ENCODE measurements around the gene ROBO3.

Gene ROBO3

GRCh38 chr11:124920356-124920755 lies 55.1 kb downstream of the ROBO3 start:
- TF ChIP-seq CTCF (IDR thresholded peaks at IDR 0.05; ENCODE audit: borderline replicate concordance, extremely low read depth, low read length, poor library complexity, severe bottlenecking) (no peak), EZH2 (IDR thresholded peaks at IDR 0.05; ENCODE audit: borderline replicate concordance, low read depth, low read length, severe bottlenecking) (no peak)
- H3K9ac ChIP-seq (ENCODE audit: low read depth, low read length) = no peak overlapping the region
- H3K4me1 ChIP-seq (ENCODE audit: insufficient read depth, low read length) = no peaks in the 10 kb centered on the region
- DNase-seq = no peak
- no peak for ATAC-seq (ENCODE audit: insufficient read depth, low read depth)
- H3K27me3 ChIP-seq (ENCODE audit: insufficient read depth, low read length, poor library complexity) = no peaks in the 10 kb centered on the region
- no peaks in the 10 kb centered on the region for H3K9me3 ChIP-seq (ENCODE audit: insufficient read depth, low read length, severe bottlenecking)
- H3K79me2 ChIP-seq (ENCODE audit: insufficient read depth, low read length) = no peaks in the 10 kb centered on the region
- no peak overlapping the region for H3K4me2 ChIP-seq (ENCODE audit: insufficient read depth, low read length)
- no peak overlapping the region for H3K4me3 ChIP-seq (ENCODE audit: low read depth in 1 of 2, low read length in 2 of 2)
- H3K27ac ChIP-seq (ENCODE audit: low read length) = no peak overlapping the region
- H3K36me3 ChIP-seq (ENCODE audit: insufficient read depth, low read length) = no peaks in the 10 kb centered on the region
- H2AFZ ChIP-seq (ENCODE audit: low read depth, low read length) = no peak overlapping the region
- no peaks in the 10 kb centered on the region for H4K20me1 ChIP-seq (ENCODE audit: insufficient read depth, low read length)

- no peak overlapping the region for H3K9ac ChIP-seq (ENCODE audit: low read depth, low read length)
- TF ChIP-seq EZH2 (IDR thresholded peaks at IDR 0.05; ENCODE audit: borderline replicate concordance, low read depth, low read length, severe bottlenecking) (no peak), CTCF (IDR thresholded peaks at IDR 0.05; ENCODE audit: borderline replicate concordance, extremely low read depth, low read length, poor library complexity, severe bottlenecking) (no peak)
- H2AFZ ChIP-seq (ENCODE audit: low read depth, low read length) = no peak overlapping the region
These were observed 55.8 kb downstream of the ROBO3 start for GRCh38 chr11:124920870-124921609.

GRCh38 chr11:124922831-124923230 lies 57.6 kb downstream of the ROBO3 start:
- no peak for DNase-seq
- Histone ChIP-seq H3K4me1 (ENCODE audit: insufficient read depth, low read length) (no peaks in the 10 kb centered on the region), H3K79me2 (ENCODE audit: insufficient read depth, low read length) (no peaks in the 10 kb centered on the region), H3K9ac (ENCODE audit: low read depth, low read length) (no peak overlapping the region), H3K9me3 (ENCODE audit: insufficient read depth, low read length, severe bottlenecking) (no peaks in the 10 kb centered on the region), H3K27me3 (ENCODE audit: insufficient read depth, low read length, poor library complexity) (no peaks in the 10 kb centered on the region), H3K27ac (ENCODE audit: low read length) (no peak overlapping the region), H3K4me3 (ENCODE audit: low read depth in 1 of 2, low read length in 2 of 2) (no peak overlapping the region), H4K20me1 (ENCODE audit: insufficient read depth, low read length) (no peaks in the 10 kb centered on the region), H2AFZ (ENCODE audit: low read depth, low read length) (no peak overlapping the region), H3K36me3 (ENCODE audit: insufficient read depth, low read length) (no peaks in the 10 kb centered on the region), H3K4me2 (ENCODE audit: insufficient read depth, low read length) (no peak overlapping the region)
- ATAC-seq (ENCODE audit: insufficient read depth, low read depth) = no peak
- no peak for TF ChIP-seq CTCF (IDR thresholded peaks at IDR 0.05; ENCODE audit: borderline replicate concordance, extremely low read depth, low read length, poor library complexity, severe bottlenecking)
- TF ChIP-seq EZH2 (IDR thresholded peaks at IDR 0.05; ENCODE audit: borderline replicate concordance, low read depth, low read length, severe bottlenecking) = no peak

More at GRCh38 chr11:124920870-124921609, 55.8 kb downstream of the ROBO3 start:
- DNase-seq = no peak
- H3K4me2 ChIP-seq (ENCODE audit: insufficient read depth, low read length) = no peak overlapping the region
- no peaks in the 10 kb centered on the region for H3K9me3 ChIP-seq (ENCODE audit: insufficient read depth, low read length, severe bottlenecking)
- no peaks in the 10 kb centered on the region for H4K20me1 ChIP-seq (ENCODE audit: insufficient read depth, low read length)
- H3K4me1 ChIP-seq (ENCODE audit: insufficient read depth, low read length) = no peaks in the 10 kb centered on the region
- no peak for ATAC-seq (ENCODE audit: insufficient read depth, low read depth)
- no peak overlapping the region for H3K4me3 ChIP-seq (ENCODE audit: low read depth in 1 of 2, low read length in 2 of 2)
- no peaks in the 10 kb centered on the region for H3K27me3 ChIP-seq (ENCODE audit: insufficient read depth, low read length, poor library complexity)
- no peaks in the 10 kb centered on the region for H3K36me3 ChIP-seq (ENCODE audit: insufficient read depth, low read length)
- H3K27ac ChIP-seq (ENCODE audit: low read length) = no peak overlapping the region
- H3K79me2 ChIP-seq (ENCODE audit: insufficient read depth, low read length) = no peaks in the 10 kb centered on the region

All from DND-41 (cell line).